IMR-90 (cell line): ENCODE measurements around the gene KATNBL1. TPM values are rescaled to one million over a fixed set of nuclear protein-coding genes. Genes with fewer than 3 reads are reported as not detected.

Source experiments
- ATAC-seq: fragments of 200-7000 bp; cut with Tn5 transposase; 2 replicates; pipeline ENCODE4 v1.9.1; 2020; ENCODE audit warnings: low read depth, mild to moderate bottlenecking, moderate library complexity
- BruUV-seq: library from RNA; stranded (reverse); fragments of 400-500 nt; replicated peaks from 2 replicates; lab custom pipeline; 2021; lab: Mats Ljungman, UMichigan
- CTCF ChIA-PET: fragments of 300-600 bp; formaldehyde crosslinking; extraction: SDS; loops from one replicate; lab custom pipeline; 2021; ENCODE audit warnings: antibody characterized with exemption; lab: Yijun Ruan, JAX
- POLR2A ChIA-PET: fragments of 300-600 bp; sonication (Branson Sonifier 250); formaldehyde crosslinking; loops from one replicate; lab custom pipeline; 2022; ENCODE audit warnings: antibody characterized with exemption; ENCODE audit not compliant: unreplicated experiment; lab: Charles Lee
- DNase-seq: peaks from one replicate; pipeline ENCODE4 v3.0.0; 2013
- H2AFZ ChIP-seq: replicated peaks from 2 replicates; pipeline ENCODE3; 2013; ENCODE audit warnings: low read length, mild to moderate bottlenecking; ENCODE audit not compliant: poor library complexity
- H2AK5ac ChIP-seq: 2 replicates; pipeline ENCODE4 v1.6.1; 2013; ENCODE audit warnings: low read depth, low read length, inconsistent platforms
- H2AK9ac ChIP-seq: replicated peaks from 2 replicates; pipeline ENCODE3; 2013; ENCODE audit warnings: mild to moderate bottlenecking, low read depth, low read length, moderate library complexity; ENCODE audit not compliant: poor library complexity
- H2BK120ac ChIP-seq: 2 replicates; pipeline ENCODE4 v1.6.1; 2013; ENCODE audit warnings: low read depth, low read length, inconsistent platforms
- H2BK15ac ChIP-seq: 3 replicates; pipeline ENCODE4 v1.6.1; 2013; ENCODE audit warnings: low read depth, low read length, inconsistent platforms
- H2BK20ac ChIP-seq: 2 replicates; pipeline ENCODE4 v1.6.1; 2013; ENCODE audit warnings: low read depth, mild to moderate bottlenecking, inconsistent platforms, low read length, moderate library complexity
- H2BK5ac ChIP-seq: 2 replicates; pipeline ENCODE4 v1.6.1; 2013; ENCODE audit warnings: mild to moderate bottlenecking, low read depth, low read length, inconsistent platforms; ENCODE audit not compliant: poor library complexity, severe bottlenecking
- H3K14ac ChIP-seq: replicated peaks from 2 replicates; pipeline ENCODE4 v1.6.1; 2013; ENCODE audit warnings: low read depth, low read length, inconsistent platforms
- H3K18ac ChIP-seq: 2 replicates; pipeline ENCODE4 v1.6.1; 2013; ENCODE audit warnings: low read depth, low read length, control low read depth
- H3K23ac ChIP-seq: 2 replicates; pipeline ENCODE4 v1.6.1; 2013; ENCODE audit warnings: low read depth, low read length, inconsistent platforms
- H3K27ac ChIP-seq: 2 replicates; pipeline ENCODE4 v1.5.1; 2013; ENCODE audit warnings: mild to moderate bottlenecking, control low read depth, low read length; ENCODE audit not compliant: insufficient read depth
- H3K27me3 ChIP-seq: 2 replicates; pipeline ENCODE4 v1.6.1; 2013; ENCODE audit warnings: low read length; ENCODE audit not compliant: control insufficient read depth, insufficient read depth
- H3K36me3 ChIP-seq: 2 replicates; pipeline ENCODE4 v1.6.1; 2013; ENCODE audit warnings: low read length, mixed read lengths; ENCODE audit not compliant: control insufficient read depth, insufficient read depth
- H3K4ac ChIP-seq: 2 replicates; pipeline ENCODE4 v1.6.1; 2013; ENCODE audit warnings: low read depth, low read length, inconsistent platforms
- H3K4me1 ChIP-seq: 2 replicates; pipeline ENCODE4 v1.6.1; 2013; ENCODE audit warnings: low read length, mixed read lengths; ENCODE audit not compliant: control insufficient read depth, insufficient read depth
- H3K4me2 ChIP-seq: 2 replicates; pipeline ENCODE4 v1.6.1; 2013; ENCODE audit warnings: low read depth, mild to moderate bottlenecking, control low read depth, low read length, moderate library complexity
- H3K4me3 ChIP-seq: 2 replicates; pipeline ENCODE4 v1.5.1; 2013; ENCODE audit warnings: low read depth, mild to moderate bottlenecking, control low read depth, low read length, moderate library complexity; ENCODE audit not compliant: insufficient read depth
- H3K56ac ChIP-seq: 2 replicates; pipeline ENCODE4 v1.6.1; 2013; ENCODE audit warnings: low read length, inconsistent platforms; ENCODE audit not compliant: insufficient read depth; ENCODE audit errors: extremely low read depth
- H3K79me1 ChIP-seq, 2 experiments: 2 replicates each; pipeline ENCODE4 v1.6.1; 2013; ENCODE audit warnings: low read length in 2 of 2, inconsistent platforms in 1 of 2, low read depth in 1 of 2
- H3K9ac ChIP-seq: 2 replicates; pipeline ENCODE4 v1.6.1; 2013; ENCODE audit warnings: low read depth, low read length, control low read depth
- H3K9me1 ChIP-seq: 2 replicates; pipeline ENCODE4 v1.6.1; 2013; ENCODE audit warnings: low read length, inconsistent platforms; ENCODE audit not compliant: insufficient read depth
- H3K9me3 ChIP-seq: 2 replicates; pipeline ENCODE4 v1.6.1; 2013; ENCODE audit warnings: low read length; ENCODE audit not compliant: control insufficient read depth, insufficient read depth
- H4K20me1 ChIP-seq: 2 replicates; pipeline ENCODE4 v1.6.1; 2013; ENCODE audit warnings: low read length, inconsistent platforms; ENCODE audit not compliant: insufficient read depth
- H4K5ac ChIP-seq: 2 replicates; pipeline ENCODE4 v1.6.1; 2013; ENCODE audit warnings: mild to moderate bottlenecking, low read depth, low read length, control low read depth
- H4K8ac ChIP-seq, 2 experiments: 2 replicates each; pipeline ENCODE4 v1.6.1; 2013; ENCODE audit warnings: low read depth in 2 of 2, low read length in 2 of 2, control low read depth in 1 of 2, inconsistent platforms in 1 of 2
- H4K91ac ChIP-seq: 2 replicates; pipeline ENCODE4 v1.6.1; 2013; ENCODE audit warnings: low read depth, low read length, inconsistent platforms; ENCODE audit not compliant: insufficient read depth
- CEBPB ChIP-seq: IDR thresholded peaks from 2 replicates; pipeline ENCODE4 v1.6.1; 2012; ENCODE audit warnings: low read depth, low read length, improper control_type of control experiment
- CHD1 ChIP-seq: IDR thresholded peaks from 2 replicates; pipeline ENCODE4 v1.6.1; 2012; ENCODE audit warnings: low read depth, low read length, improper control_type of control experiment
- CTCF ChIP-seq: conservative IDR thresholded peaks from 2 replicates; pipeline ENCODE4 v1.5.1; 2012; ENCODE audit warnings: mild to moderate bottlenecking, low read depth, low read length, improper control_type of control experiment
- ELK1 ChIP-seq: fragments of 150-350 bp; IDR thresholded peaks from 2 replicates; pipeline ENCODE4 v1.6.1; 2016; ENCODE audit warnings: low read depth, mild to moderate bottlenecking, low read length, moderate library complexity, borderline replicate concordance
- MAFK ChIP-seq: IDR thresholded peaks from 2 replicates; pipeline ENCODE4 v1.6.1; 2012; ENCODE audit warnings: low read depth, low read length, improper control_type of control experiment
- MAZ ChIP-seq: IDR thresholded peaks from 2 replicates; pipeline ENCODE4 v1.6.1; 2012; ENCODE audit warnings: low read depth, mild to moderate bottlenecking, low read length, improper control_type of control experiment, moderate library complexity, borderline replicate concordance
- MXI1 ChIP-seq: IDR thresholded peaks from 2 replicates; pipeline ENCODE4 v1.6.1; 2012; ENCODE audit warnings: low read depth, mild to moderate bottlenecking, low read length, moderate library complexity, borderline replicate concordance
- NFE2L2 ChIP-seq: fragments of 150-350 bp; IDR thresholded peaks from 2 replicates; pipeline ENCODE4 v1.6.1; 2016; ENCODE audit warnings: low read depth, mild to moderate bottlenecking, low read length
- RAD21 ChIP-seq: IDR thresholded peaks from 2 replicates; pipeline ENCODE4 v1.6.1; 2012; ENCODE audit warnings: low read length, improper control_type of control experiment
- RCOR1 ChIP-seq: IDR thresholded peaks from 2 replicates; pipeline ENCODE4 v1.6.1; 2012; ENCODE audit warnings: mild to moderate bottlenecking, low read length, improper control_type of control experiment; ENCODE audit not compliant: insufficient replicate concordance
- SMC3 ChIP-seq: fragments of 150-350 bp; IDR thresholded peaks from 2 replicates; pipeline ENCODE4 v1.6.1; 2016; ENCODE audit warnings: low read depth, mild to moderate bottlenecking, antibody characterized with exemption, low read length, moderate library complexity
- USF2 ChIP-seq: fragments of 150-350 bp; IDR thresholded peaks from 2 replicates; pipeline ENCODE4 v1.6.1; 2017; ENCODE audit warnings: mild to moderate bottlenecking, antibody characterized with exemption, low read length, low read depth
- WGBS, 2 experiments: methylation state at CpG; one replicate each; pipeline versions ENCODE4 v1.1.5 to v1.1.7; 2013; ENCODE audit warnings: missing lambda C conversion rate in 2 of 2; ENCODE audit not compliant: insufficient read length in 1 of 2; ENCODE audit errors: extremely low coverage in 2 of 2; 5-methylcytosine and 5-hydroxymethylcytosine counted together
- dilution Hi-C: fragments of 300-500 bp; cut with HindIII; formaldehyde crosslinking; loops from one replicate; pipeline ENCODE4 v1.14.3; 2018; ENCODE audit warnings: low sequenced_read_pairs; ENCODE audit not compliant: unreplicated experiment
- in situ Hi-C: fragments of 300-500 bp; cut with MboI; formaldehyde crosslinking; loops from 3 replicates; pipeline ENCODE4 v1.14.3; 2019; ENCODE audit warnings: low sequenced_read_pairs, inconsistent platforms, mixed read lengths
- intact Hi-C: fragments of 100-400 bp; cut with micrococcal nuclease; formaldehyde crosslinking; loops from 2 replicates; pipeline ENCODE4 v1.10.0; 2022
- polyA plus RNA-seq, 3 experiments: library from polyadenylated mRNA; depleted of rRNA; stranded (reverse); fragments of >200 nt; gene quantifications; 2 replicates each; pipeline ENCODE4 v1.2.3, GENCODE V29; 2012; ENCODE audit warnings: low replicate concordance in 1 of 3
- total RNA-seq: library from RNA; depleted of rRNA; stranded (reverse); fragments of >200 nt; gene quantifications from 2 replicates; pipeline ENCODE4 v1.2.3, GENCODE V29; 2012

The KATNBL1 gene
- total and polyA plus RNA-seq, 2 of the 4 experiments (the other 2 are of a cell fraction), result 17.1 to 24.0 TPM

- whole genome bisulfite sequencing, 2 experiments, result no CpG with 5 or more reads among the region's 1 CpG
- no peak overlapping the region for H2BK20ac ChIP-seq
- H2AK5ac ChIP-seq, result no peak overlapping the region
- in situ Hi-C loops (loop anchor here (25.0 kb wide), 1 partner anchor 346 kb away; the partner anchor contains the start of gene GOLGA8B), dilution Hi-C loops (no loop called here), intact Hi-C loops (loop anchor here (1.0 kb wide), 3 partner anchors 102 to 347 kb away; partner anchors contain the start of genes LPCAT4, NOP10 and NUTM1)
- H3K14ac ChIP-seq, result no peak overlapping the region
- H3K56ac ChIP-seq, result no peak overlapping the region
- TF ChIP-seq CTCF, result peak; percentile 65
- TF ChIP-seq RCOR1, result no peak
- no peak for TF ChIP-seq NFE2L2
- TF ChIP-seq CHD1, result no peak
- TF ChIP-seq CEBPB, result no peak
- no peak for TF ChIP-seq USF2
- TF ChIP-seq SMC3, result peak; percentile 39
- TF ChIP-seq RAD21, result peak; percentile 47
- TF ChIP-seq MAZ, result no peak
- TF ChIP-seq MAFK, result no peak
- TF ChIP-seq ELK1, result no peak
- TF ChIP-seq MXI1, result no peak
- H3K27ac ChIP-seq, result no peak overlapping the region
- H4K20me1 ChIP-seq, result no peaks in the 10 kb centered on the region
- H3K9me1 ChIP-seq, result peaks cover 10% of the 10 kb centered on the region
- peak; percentile 59 for ATAC-seq
- no peak overlapping the region for H2AFZ ChIP-seq
- H3K4me1 ChIP-seq, result peaks cover 4% of the 10 kb centered on the region
- H3K4ac ChIP-seq, result no peak overlapping the region
- no peak overlapping the region for H4K8ac ChIP-seq
- no peaks in the 10 kb centered on the region for H3K9me3 ChIP-seq
- H4K91ac ChIP-seq, result no peak overlapping the region
- BruUV-seq, result no TSS peak
- H3K36me3 ChIP-seq, result peaks cover under 1% of the 10 kb centered on the region
- ChIA-PET POLR2A (interaction anchor here (0.6 kb wide), 1 partner anchor 262 kb away, joined by 3 read pairs; no protein-coding TSS in a partner anchor), CTCF (interaction anchor here (0.6 to 1.9 kb wide), 13 partner anchors 10 to 346 kb away, joined by 3 to 6 read pairs (median 3); partner anchors contain the start of genes KATNBL1 and LPCAT4)
- H3K27me3 ChIP-seq, result no peaks in the 10 kb centered on the region
- H3K23ac ChIP-seq, result no peak overlapping the region
- no peak overlapping the region for H2AK9ac ChIP-seq
- no peak overlapping the region for H3K4me3 ChIP-seq
- no peak overlapping the region for H3K4me2 ChIP-seq
- no peak overlapping the region for H4K5ac ChIP-seq
- no peak overlapping the region for H2BK5ac ChIP-seq
- no peak overlapping the region for H3K18ac ChIP-seq
- no peak overlapping the region for H2BK15ac ChIP-seq
- no peak overlapping the region for H3K9ac ChIP-seq
- peaks cover 2 to 9% of the 10 kb centered on the region in 2 experiments; a peak in 2 of 4 replicates for H3K79me1 ChIP-seq
- peak; percentile 51 for DNase-seq
- H2BK120ac ChIP-seq, result no peak overlapping the region
Measured at GRCh38 chr15:34241376-34242330, 31.8 kb upstream of the KATNBL1 start.
